Right atrium auricular region (tissue), 2 donors: Measurements from ENCODE around the gene FOXL1. TPM values are rescaled to one million over a fixed set of nuclear protein-coding genes. Genes with fewer than 3 reads are reported as not detected.

ENCODE experiments used
- DNase-seq: peaks from one replicate; pipeline ENCODE4 v3.0.0-alpha.2; 2019; ENCODE audit warnings: low spot score
- H3K27ac ChIP-seq, 2 donors: fragments of 200-600 bp; sonication (generic); 1 replicate in 1 of 2; 2 replicates in 1 of 2; pipeline ENCODE4 v1.5.1; 2016 to 2019
- H3K27me3 ChIP-seq, 2 donors: fragments of 200-600 bp; sonication (generic); one replicate each; pipeline versions ENCODE4 v1.5.1 to v1.6.0; 2017 to 2019
- H3K36me3 ChIP-seq: fragments of 200-600 bp; sonication (generic); one replicate; pipeline ENCODE4 v1.5.1; 2016
- H3K4me1 ChIP-seq, 2 donors: fragments of 200-600 bp; sonication (generic); one replicate each; pipeline versions ENCODE4 v1.5.1 to v1.6.0; 2017 to 2019
- H3K4me3 ChIP-seq, 2 donors: fragments of 200-600 bp; sonication (generic); 1 replicate in 1 of 2; 2 replicates in 1 of 2; pipeline ENCODE4 v1.5.1; 2017 to 2019; ENCODE audit warnings: mild to moderate bottlenecking in 1 of 2, moderate library complexity in 1 of 2
- H3K9me3 ChIP-seq, 2 donors: fragments of 200-600 bp; sonication (generic); one replicate each; pipeline ENCODE4 v1.5.1; 2019
- total RNA-seq, 2 donors: library from RNA; depleted of rRNA; stranded (reverse); fragments of >200 nt; gene quantifications; one replicate each; pipeline ENCODE4 v1.1.0, GENCODE V29; 2016
- TF ChIP-seq, protein P1 (sequence below), 2 donors: fragments of 200-600 bp; sonication (generic); IDR thresholded peaks; one replicate each; pipeline ENCODE4 v1.5.1; 2019; ENCODE audit warnings: antibody characterized with exemption in 2 of 2

The FOXL1 gene
- total RNA-seq, 2 donors from 2014 or later: 0.85 to 1.3 TPM

DNA sequence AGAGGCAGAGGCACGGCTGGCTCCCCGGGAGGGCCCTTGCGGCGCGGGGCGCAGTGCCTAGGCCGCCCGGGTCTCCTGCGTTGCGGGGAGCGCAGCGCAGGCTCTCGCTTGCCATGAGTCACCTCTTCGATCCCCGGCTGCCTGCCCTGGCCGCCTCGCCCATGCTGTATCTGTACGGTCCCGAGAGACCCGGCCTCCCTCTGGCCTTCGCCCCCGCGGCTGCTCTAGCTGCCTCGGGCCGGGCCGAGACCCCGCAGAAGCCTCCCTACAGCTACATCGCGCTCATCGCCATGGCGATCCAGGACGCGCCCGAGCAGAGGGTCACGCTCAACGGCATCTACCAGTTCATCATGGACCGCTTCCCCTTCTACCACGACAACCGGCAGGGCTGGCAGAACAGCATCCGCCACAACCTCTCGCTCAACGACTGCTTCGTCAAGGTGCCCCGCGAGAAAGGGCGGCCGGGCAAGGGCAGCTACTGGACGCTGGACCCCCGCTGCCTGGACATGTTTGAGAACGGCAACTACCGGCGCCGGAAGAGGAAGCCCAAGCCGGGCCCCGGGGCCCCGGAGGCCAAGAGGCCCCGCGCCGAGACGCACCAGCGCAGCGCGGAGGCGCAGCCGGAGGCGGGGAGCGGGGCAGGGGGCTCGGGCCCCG, 390 bp downstream of the FOXL1 start:
- TF ChIP-seq, protein P1, sequence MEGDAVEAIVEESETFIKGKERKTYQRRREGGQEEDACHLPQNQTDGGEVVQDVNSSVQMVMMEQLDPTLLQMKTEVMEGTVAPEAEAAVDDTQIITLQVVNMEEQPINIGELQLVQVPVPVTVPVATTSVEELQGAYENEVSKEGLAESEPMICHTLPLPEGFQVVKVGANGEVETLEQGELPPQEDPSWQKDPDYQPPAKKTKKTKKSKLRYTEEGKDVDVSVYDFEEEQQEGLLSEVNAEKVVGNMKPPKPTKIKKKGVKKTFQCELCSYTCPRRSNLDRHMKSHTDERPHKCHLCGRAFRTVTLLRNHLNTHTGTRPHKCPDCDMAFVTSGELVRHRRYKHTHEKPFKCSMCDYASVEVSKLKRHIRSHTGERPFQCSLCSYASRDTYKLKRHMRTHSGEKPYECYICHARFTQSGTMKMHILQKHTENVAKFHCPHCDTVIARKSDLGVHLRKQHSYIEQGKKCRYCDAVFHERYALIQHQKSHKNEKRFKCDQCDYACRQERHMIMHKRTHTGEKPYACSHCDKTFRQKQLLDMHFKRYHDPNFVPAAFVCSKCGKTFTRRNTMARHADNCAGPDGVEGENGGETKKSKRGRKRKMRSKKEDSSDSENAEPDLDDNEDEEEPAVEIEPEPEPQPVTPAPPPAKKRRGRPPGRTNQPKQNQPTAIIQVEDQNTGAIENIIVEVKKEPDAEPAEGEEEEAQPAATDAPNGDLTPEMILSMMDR (IDR thresholded peaks at IDR 0.05): no peak
- Histone ChIP-seq H3K4me1 (peaks cover 0 to 31% of the 10 kb centered on the region in 2 donors), H3K36me3 (no peaks in the 10 kb centered on the region), H3K9me3 (no peaks in the 10 kb centered on the region), H3K27me3 (peaks cover 0 to 9% of the 10 kb centered on the region in 2 donors), H3K27ac (peak overlapping the region; percentile 75 to 81), H3K4me3 (peak overlapping the region; percentile 11 to 34)
- no peak for DNase-seq

DNA sequence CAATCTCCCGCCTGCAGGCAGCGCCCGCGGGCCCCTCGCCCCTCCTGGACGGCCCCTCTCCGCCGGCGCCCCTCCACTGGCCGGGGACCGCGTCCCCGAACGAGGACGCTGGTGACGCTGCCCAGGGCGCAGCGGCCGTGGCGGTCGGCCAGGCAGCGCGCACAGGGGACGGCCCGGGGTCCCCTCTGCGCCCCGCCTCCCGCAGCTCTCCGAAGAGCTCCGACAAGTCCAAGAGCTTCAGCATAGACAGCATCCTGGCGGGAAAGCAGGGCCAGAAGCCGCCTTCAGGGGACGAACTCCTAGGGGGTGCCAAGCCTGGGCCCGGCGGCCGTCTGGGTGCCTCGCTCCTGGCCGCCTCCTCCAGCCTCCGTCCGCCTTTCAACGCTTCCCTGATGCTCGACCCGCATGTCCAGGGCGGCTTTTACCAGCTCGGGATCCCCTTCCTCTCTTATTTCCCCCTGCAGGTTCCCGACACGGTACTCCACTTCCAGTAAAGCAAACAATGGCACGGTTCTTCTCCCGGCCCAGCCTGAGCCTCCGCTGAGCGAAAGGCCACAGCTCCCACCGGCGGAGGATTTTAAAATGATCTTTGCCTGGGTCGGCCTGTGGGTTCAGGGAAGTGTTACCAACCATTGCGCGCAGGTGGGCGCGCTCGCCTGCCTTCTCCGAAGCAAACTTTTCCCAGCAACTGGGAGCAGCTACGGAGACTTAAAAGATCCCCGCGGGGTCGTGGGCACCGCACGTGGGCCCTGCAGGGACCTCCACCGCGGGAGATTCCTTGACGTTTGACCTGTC, 1.1 kb downstream of the FOXL1 start:
- TF ChIP-seq, protein P1 (IDR thresholded peaks at IDR 0.05): no peak
- H3K4me3 ChIP-seq: peak overlapping the region; percentile 11 to 34
- H3K4me1 ChIP-seq: peaks cover 0 to 31% of the 10 kb centered on the region in 2 donors
- no peak for DNase-seq
- H3K36me3 ChIP-seq: no peaks in the 10 kb centered on the region
- peaks cover 0 to 9% of the 10 kb centered on the region in 2 donors for H3K27me3 ChIP-seq
- H3K9me3 ChIP-seq: no peaks in the 10 kb centered on the region
- peak overlapping the region; percentile 75 to 81 for H3K27ac ChIP-seq

DNA sequence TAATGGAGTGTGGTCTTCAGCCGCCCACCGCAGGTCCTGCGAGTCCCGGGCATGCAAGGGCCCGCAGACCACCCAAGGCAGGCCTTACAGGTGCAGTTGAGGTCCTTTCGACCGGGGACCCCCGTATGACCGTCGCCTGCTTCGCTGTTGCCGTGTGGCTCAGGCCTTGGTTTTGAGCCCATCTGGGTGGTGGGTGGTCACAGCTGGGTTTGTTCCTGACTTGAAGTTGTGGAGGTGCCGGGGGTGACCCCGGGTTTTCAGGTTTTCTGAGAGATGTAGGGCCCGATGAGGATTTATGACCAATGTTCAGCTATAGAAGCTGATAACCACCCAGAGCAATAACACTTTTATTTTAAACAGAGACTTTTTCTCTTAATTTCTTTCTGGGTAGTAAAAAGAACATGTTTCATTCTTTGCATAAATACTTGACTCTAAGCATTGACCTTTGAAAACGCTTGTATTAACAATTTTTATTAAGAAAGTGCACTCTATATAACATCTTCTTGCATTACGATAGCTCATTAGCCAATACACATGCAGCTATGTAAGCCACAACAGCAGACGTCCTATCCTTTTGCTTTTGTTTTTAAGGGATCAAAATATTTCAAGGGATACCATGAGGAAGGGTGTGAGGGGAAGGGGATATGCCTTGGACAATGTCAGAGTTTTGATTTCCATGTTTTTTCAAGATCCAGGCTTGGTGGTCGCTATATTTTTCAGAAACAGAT, 1.9 kb downstream of the FOXL1 start:
- no peaks in the 10 kb centered on the region for H3K9me3 ChIP-seq
- H3K4me3 ChIP-seq: no peak overlapping the region
- peak overlapping the region; percentile 75 to 81 for H3K27ac ChIP-seq
- H3K4me1 ChIP-seq: peaks cover 0 to 24% of the 10 kb centered on the region in 2 donors
- TF ChIP-seq, protein P1 (IDR thresholded peaks at IDR 0.05): no peak
- no peak for DNase-seq
- peaks cover 0 to 9% of the 10 kb centered on the region in 2 donors for H3K27me3 ChIP-seq
- no peaks in the 10 kb centered on the region for H3K36me3 ChIP-seq

DNA sequence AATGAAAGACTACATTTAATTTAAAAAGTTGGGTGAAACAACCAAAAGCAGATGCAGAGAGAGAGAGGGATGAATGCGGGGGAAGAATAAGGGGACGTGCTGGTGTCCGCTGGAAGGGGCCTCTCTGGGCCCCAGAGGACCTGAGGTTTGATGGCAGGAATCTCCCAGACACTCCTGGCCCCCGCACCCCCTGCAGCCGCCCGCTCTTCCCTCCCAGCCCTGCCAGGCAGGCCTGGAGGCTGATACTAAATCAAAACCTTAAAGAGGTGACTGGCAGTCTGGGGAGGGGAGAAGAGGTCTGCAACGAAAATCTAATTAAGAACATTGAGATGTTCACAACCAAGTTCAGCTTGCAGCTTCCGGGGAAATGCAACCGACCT, 2.4 kb downstream of the FOXL1 start:
- peaks cover 0 to 9% of the 10 kb centered on the region in 2 donors for H3K27me3 ChIP-seq
- H3K4me1 ChIP-seq: peaks cover 0 to 18% of the 10 kb centered on the region in 2 donors
- H3K9me3 ChIP-seq: no peaks in the 10 kb centered on the region
- peak overlapping the region in 1 of 2 donors; percentile 22 for H3K27ac ChIP-seq
- no peak overlapping the region for H3K4me3 ChIP-seq
- DNase-seq: no peak
- TF ChIP-seq, protein P1 (IDR thresholded peaks at IDR 0.05): no peak
- H3K36me3 ChIP-seq: no peaks in the 10 kb centered on the region

DNA sequence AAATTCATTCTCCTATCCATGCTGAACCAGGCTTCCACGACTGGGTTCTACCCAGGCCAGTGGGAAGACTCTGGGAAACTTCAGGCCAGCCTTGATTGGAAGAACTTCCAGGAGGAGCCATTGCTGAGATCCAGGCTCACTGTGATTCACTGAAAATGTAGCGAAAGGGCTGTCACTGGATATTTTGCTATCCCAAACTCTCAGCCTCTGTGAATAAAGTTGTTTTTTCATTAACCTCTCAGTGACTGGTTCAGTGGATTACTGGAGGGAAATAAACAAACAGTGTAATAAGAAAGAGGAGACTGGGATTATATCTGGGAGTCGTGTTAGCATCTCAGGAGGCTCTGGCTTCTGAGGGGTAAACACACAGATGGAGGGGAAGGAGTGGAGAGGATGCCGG, 3.1 kb downstream of the FOXL1 start:
- Histone ChIP-seq H3K36me3 (no peaks in the 10 kb centered on the region), H3K9me3 (no peaks in the 10 kb centered on the region), H3K27me3 (peaks cover 0 to 9% of the 10 kb centered on the region in 2 donors), H3K4me3 (no peak overlapping the region), H3K4me1 (peaks cover 0 to 14% of the 10 kb centered on the region in 2 donors), H3K27ac (peak overlapping the region; percentile 22 to 32)
- TF ChIP-seq, protein P1 (IDR thresholded peaks at IDR 0.05): no peak
- no peak for DNase-seq
